ENCODE data around the gene TSPO. TPM values are rescaled to one million over a fixed set of nuclear protein-coding genes. Genes with fewer than 3 reads are reported as not detected.

The TSPO gene
- total and polyA plus RNA-seq, 2 of the 13 experiments (the other 11 are each of a cell fraction or from before 2014, with no cell fraction given): 0.46 to 1.4 TPM

DNA sequence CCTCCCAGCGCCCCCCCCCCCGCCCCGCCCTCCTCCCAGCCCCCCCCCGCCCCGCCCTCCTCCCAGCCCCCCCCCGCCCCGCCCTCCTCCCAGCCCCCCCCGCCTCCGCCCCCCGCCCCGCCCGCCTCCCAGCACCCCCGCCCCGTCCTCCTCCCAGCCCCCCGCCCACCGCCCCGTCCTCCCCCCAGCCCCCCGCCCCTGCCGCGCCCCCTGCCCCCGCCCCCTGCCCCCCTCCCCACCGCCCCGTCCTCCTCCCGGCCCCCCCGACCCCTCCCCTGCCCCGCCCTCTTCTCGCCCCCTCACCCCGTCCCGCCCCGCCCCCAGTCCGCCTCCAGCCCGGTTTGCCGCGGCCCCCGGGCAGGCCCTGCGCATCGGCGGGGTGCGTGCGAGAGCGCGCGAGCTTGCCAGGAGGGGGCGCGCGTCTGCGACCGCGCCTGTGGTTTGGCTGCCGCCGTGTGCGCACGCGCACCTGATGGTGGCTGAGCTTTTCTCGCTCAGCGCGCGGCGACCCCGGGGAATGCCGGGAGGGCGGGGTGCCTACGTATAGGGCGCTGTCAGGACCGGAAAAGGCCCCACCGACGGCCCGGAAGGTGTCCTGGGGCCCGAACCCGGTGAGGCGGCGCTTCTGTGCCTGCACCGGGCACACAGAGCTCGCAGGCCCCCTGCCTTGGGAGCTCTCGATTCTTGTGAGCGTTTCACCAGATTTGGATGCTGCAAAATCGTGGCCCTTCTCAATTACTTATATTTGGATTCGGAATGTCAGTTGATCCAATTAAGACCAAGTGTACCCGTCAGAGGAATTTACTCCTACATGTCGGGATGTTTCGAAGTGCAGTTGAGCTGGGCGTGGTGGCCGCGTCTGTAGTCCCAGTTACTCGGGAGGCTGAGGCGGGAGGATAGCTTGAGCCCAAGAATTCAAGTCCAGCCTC, 36.1 kb downstream of the TSPO start (continued):
- TF ChIP-seq, protein P1, sequence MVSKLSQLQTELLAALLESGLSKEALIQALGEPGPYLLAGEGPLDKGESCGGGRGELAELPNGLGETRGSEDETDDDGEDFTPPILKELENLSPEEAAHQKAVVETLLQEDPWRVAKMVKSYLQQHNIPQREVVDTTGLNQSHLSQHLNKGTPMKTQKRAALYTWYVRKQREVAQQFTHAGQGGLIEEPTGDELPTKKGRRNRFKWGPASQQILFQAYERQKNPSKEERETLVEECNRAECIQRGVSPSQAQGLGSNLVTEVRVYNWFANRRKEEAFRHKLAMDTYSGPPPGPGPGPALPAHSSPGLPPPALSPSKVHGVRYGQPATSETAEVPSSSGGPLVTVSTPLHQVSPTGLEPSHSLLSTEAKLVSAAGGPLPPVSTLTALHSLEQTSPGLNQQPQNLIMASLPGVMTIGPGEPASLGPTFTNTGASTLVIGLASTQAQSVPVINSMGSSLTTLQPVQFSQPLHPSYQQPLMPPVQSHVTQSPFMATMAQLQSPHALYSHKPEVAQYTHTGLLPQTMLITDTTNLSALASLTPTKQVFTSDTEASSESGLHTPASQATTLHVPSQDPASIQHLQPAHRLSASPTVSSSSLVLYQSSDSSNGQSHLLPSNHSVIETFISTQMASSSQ (IDR thresholded peaks at IDR 0.05; ENCODE audit: low read depth): no peak
- TF ChIP-seq, protein P1 (CRISPR knock-in tag; IDR thresholded peaks at IDR 0.05; ENCODE audit: borderline replicate concordance): peak; percentile 55; the same call in 1 of the 2 replicates
- TF ChIP-seq, protein P2, sequence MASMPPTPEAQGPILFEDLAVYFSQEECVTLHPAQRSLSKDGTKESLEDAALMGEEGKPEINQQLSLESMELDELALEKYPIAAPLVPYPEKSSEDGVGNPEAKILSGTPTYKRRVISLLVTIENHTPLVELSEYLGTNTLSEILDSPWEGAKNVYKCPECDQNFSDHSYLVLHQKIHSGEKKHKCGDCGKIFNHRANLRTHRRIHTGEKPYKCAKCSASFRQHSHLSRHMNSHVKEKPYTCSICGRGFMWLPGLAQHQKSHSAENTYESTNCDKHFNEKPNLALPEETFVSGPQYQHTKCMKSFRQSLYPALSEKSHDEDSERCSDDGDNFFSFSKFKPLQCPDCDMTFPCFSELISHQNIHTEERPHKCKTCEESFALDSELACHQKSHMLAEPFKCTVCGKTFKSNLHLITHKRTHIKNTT (CRISPR knock-in tag; IDR thresholded peaks at IDR 0.05): no peak
- TF ChIP-seq SSRP1 (CRISPR knock-in tag; IDR thresholded peaks at IDR 0.05) (no peak), SKI (IDR thresholded peaks at IDR 0.05; ENCODE audit: partially characterized antibody) (peak; percentile 45), HOXD1 (CRISPR knock-in tag; IDR thresholded peaks at IDR 0.05) (peak; percentile 47; the same call in 1 of the 2 replicates), HDAC6 (IDR thresholded peaks at IDR 0.05; ENCODE audit: low read depth, low read length) (no peak), ZFYVE20 (CRISPR knock-in tag; IDR thresholded peaks at IDR 0.05; ENCODE audit: borderline replicate concordance, low read depth) (no peak), MLX (CRISPR knock-in tag; IDR thresholded peaks at IDR 0.05) (peak; percentile 45; the same call in 1 of the 2 replicates), SP5 (CRISPR knock-in tag; IDR thresholded peaks at IDR 0.05; ENCODE audit: borderline replicate concordance, low read depth) (peak; percentile 61), MYNN (CRISPR knock-in tag; IDR thresholded peaks at IDR 0.05; ENCODE audit: low read depth) (no peak), HNRNPUL1 (IDR thresholded peaks at IDR 0.05; ENCODE audit: low read depth, low read length) (no peak), HMGA1 (CRISPR knock-in tag; conservative IDR thresholded peaks at IDR 0.05) (no peak), ZNF605 (CRISPR knock-in tag; IDR thresholded peaks at IDR 0.05) (no peak; the same call in 1 of the 2 replicates), SYNCRIP (IDR thresholded peaks at IDR 0.05; ENCODE audit: insufficient read depth, low read depth, low read length) (no peak), POGZ (CRISPR knock-in tag; IDR thresholded peaks at IDR 0.05) (peak; percentile 85; the same call in 1 of the 2 replicates), PPARG (CRISPR knock-in tag; conservative IDR thresholded peaks at IDR 0.05) (peak; percentile 45; the same call in 1 of the 2 replicates)
- TF ChIP-seq, protein P3, sequence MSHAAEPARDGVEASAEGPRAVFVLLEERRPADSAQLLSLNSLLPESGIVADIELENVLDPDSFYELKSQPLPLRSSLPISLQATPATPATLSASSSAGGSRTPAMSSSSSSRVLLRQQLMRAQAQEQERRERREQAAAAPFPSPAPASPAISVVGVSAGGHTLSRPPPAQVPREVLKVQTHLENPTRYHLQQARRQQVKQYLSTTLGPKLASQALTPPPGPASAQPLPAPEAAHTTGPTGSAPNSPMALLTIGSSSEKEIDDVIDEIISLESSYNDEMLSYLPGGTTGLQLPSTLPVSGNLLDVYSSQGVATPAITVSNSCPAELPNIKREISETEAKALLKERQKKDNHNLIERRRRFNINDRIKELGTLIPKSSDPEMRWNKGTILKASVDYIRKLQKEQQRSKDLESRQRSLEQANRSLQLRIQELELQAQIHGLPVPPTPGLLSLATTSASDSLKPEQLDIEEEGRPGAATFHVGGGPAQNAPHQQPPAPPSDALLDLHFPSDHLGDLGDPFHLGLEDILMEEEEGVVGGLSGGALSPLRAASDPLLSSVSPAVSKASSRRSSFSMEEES (CRISPR knock-in tag; IDR thresholded peaks at IDR 0.05): peak; percentile 19; the same call in 1 of the 2 replicates
- TF ChIP-seq, protein P4, sequence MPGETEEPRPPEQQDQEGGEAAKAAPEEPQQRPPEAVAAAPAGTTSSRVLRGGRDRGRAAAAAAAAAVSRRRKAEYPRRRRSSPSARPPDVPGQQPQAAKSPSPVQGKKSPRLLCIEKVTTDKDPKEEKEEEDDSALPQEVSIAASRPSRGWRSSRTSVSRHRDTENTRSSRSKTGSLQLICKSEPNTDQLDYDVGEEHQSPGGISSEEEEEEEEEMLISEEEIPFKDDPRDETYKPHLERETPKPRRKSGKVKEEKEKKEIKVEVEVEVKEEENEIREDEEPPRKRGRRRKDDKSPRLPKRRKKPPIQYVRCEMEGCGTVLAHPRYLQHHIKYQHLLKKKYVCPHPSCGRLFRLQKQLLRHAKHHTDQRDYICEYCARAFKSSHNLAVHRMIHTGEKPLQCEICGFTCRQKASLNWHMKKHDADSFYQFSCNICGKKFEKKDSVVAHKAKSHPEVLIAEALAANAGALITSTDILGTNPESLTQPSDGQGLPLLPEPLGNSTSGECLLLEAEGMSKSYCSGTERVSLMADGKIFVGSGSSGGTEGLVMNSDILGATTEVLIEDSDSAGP (CRISPR knock-in tag; IDR thresholded peaks at IDR 0.05; ENCODE audit: borderline replicate concordance): peak; percentile 77; the same call in 1 of the 2 replicates

Data from HepG2 (cell line).